Measurements from ENCODE around the gene VPS18.

VPS18 gene

GRCh38 chr15:40921949-40922607, 27.8 kb downstream of the VPS18 start:
- no peak for DNase-seq (ENCODE audit: low read depth)

GRCh38 chr15:40922608-40923005, 28.4 kb downstream of the VPS18 start:
- DNase-seq (ENCODE audit: low read depth) = no peak

GRCh38 chr15:40923551-40923950, 29.3 kb downstream of the VPS18 start:
- DNase-seq (ENCODE audit: low read depth) = no peak

GRCh38 chr15:40925495-40925862, 31.2 kb downstream of the VPS18 start:
- no peak for DNase-seq (ENCODE audit: low read depth)

GRCh38 chr15:40925863-40926658, 31.8 kb downstream of the VPS18 start:
- DNase-seq (ENCODE audit: low read depth) = no peak

- DNase-seq (ENCODE audit: low read depth) = no peak
Measured at GRCh38 chr15:40926659-40927494, 32.6 kb downstream of the VPS18 start.

GRCh38 chr15:40927495-40927872, 33.2 kb downstream of the VPS18 start:
- DNase-seq (ENCODE audit: low read depth) = no peak

- DNase-seq (ENCODE audit: low read depth) = no peak
Measured at GRCh38 chr15:40927873-40928806, 33.9 kb downstream of the VPS18 start.

GRCh38 chr15:40928821-40929659, 34.8 kb downstream of the VPS18 start, which contains the start of gene DLL4:
Gene DLL4, plus strand, starts transcription at chr15:40929340. Its CDS starts 329 bp downstream, at chr15:40929669.
- DNase-seq (ENCODE audit: low read depth) = no peak

GRCh38 chr15:40929660-40930429, 35.6 kb downstream of the VPS18 start:
- no peak for DNase-seq (ENCODE audit: low read depth)

- no peak for DNase-seq (ENCODE audit: low read depth)
Measured at GRCh38 chr15:40930430-40931299, 36.4 kb downstream of the VPS18 start.

GRCh38 chr15:40931300-40932142, 37.3 kb downstream of the VPS18 start:
- no peak for DNase-seq (ENCODE audit: low read depth)

GRCh38 chr15:40932156-40932555, 37.9 kb downstream of the VPS18 start:
- no peak for DNase-seq (ENCODE audit: low read depth)

- DNase-seq (ENCODE audit: low read depth) = no peak
Measured at GRCh38 chr15:40932649-40933516, 38.6 kb downstream of the VPS18 start.

- no peak for DNase-seq (ENCODE audit: low read depth)
Measured at GRCh38 chr15:40933517-40933902, 39.3 kb downstream of the VPS18 start.

- no peak for DNase-seq (ENCODE audit: low read depth)
Measured at GRCh38 chr15:40934457-40934856, 40.2 kb downstream of the VPS18 start.

- DNase-seq (ENCODE audit: low read depth) = no peak
Measured at GRCh38 chr15:40936234-40936708, 42.0 kb downstream of the VPS18 start.
